ENCODE measurements around the gene ARHGEF33. TPM values are rescaled to one million over a fixed set of nuclear protein-coding genes. Genes with fewer than 3 reads are reported as not detected.

The ARHGEF33 gene
- polyA plus RNA-seq, 1 experiment = 0.32 TPM

DNA sequence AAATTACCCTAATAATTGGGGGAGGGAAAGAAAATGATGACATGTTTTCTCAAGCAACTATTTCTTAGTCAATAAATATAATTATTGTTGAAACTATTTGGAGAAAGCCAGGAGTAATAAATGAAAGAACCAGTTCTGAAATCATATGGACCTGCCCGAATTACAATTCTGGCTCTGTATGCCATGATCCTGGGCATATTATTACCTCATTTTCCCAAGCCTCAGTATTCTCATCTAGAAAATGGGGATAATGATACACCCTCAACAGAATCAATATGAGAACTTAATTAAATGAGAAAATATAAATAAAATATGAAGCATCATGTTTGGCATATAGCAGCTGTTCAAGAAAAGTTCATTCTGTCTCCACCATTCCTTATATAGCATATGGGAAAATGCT is 22.9 kb downstream of the ARHGEF33 start:
- no peak overlapping the region for H3K27ac ChIP-seq (ENCODE audit: low read depth, low read length)
- H3K4me3 ChIP-seq (ENCODE audit: low read depth, low read length) = no peak overlapping the region
- H3K9me3 ChIP-seq (ENCODE audit: control insufficient read depth, insufficient read depth, low read length) = no peaks in the 10 kb centered on the region
- DNase-seq (ENCODE audit: low read depth, low spot score) = no peak
- CTCF ChIA-PET = interaction anchor here (0.7 to 1.7 kb wide), 3 partner anchors 17 to 402 kb away, joined by 4 to 9 read pairs (median 5); no protein-coding TSS in a partner anchor
- no peaks in the 10 kb centered on the region for H3K27me3 ChIP-seq (ENCODE audit: control insufficient read depth, insufficient read depth, low read length)
- POLR2A ChIA-PET = no interaction called here
- TF ChIP-seq, protein P1, sequence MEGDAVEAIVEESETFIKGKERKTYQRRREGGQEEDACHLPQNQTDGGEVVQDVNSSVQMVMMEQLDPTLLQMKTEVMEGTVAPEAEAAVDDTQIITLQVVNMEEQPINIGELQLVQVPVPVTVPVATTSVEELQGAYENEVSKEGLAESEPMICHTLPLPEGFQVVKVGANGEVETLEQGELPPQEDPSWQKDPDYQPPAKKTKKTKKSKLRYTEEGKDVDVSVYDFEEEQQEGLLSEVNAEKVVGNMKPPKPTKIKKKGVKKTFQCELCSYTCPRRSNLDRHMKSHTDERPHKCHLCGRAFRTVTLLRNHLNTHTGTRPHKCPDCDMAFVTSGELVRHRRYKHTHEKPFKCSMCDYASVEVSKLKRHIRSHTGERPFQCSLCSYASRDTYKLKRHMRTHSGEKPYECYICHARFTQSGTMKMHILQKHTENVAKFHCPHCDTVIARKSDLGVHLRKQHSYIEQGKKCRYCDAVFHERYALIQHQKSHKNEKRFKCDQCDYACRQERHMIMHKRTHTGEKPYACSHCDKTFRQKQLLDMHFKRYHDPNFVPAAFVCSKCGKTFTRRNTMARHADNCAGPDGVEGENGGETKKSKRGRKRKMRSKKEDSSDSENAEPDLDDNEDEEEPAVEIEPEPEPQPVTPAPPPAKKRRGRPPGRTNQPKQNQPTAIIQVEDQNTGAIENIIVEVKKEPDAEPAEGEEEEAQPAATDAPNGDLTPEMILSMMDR (IDR thresholded peaks at IDR 0.05; ENCODE audit: low read depth, low read length) = no peak

DNA sequence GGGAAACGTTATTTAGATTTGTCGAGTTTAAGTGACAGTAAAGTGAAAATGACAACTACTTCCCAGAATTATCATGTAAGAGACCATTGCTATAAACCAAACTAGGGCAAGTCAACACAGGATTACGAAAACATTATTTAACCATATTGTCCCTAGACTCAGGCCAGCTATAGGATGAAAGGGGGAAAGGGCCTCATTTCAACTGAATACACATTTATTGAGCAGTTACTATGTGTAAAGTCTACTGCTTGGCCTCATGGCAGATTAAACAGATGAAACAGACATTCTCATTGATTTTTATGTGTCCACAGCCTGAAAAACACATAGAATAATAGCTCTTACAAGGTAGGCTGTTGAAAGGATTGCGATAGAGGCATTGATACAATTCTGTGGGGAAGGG is 32.7 kb downstream of the ARHGEF33 start:
- no peak overlapping the region for H3K27ac ChIP-seq (ENCODE audit: low read depth, low read length)
- no peak overlapping the region for H3K4me3 ChIP-seq (ENCODE audit: low read depth, low read length)
- POLR2A ChIA-PET = no interaction called here
- H3K9me3 ChIP-seq (ENCODE audit: control insufficient read depth, insufficient read depth, low read length) = no peaks in the 10 kb centered on the region
- CTCF ChIA-PET = no interaction called here
- TF ChIP-seq, protein P1 (IDR thresholded peaks at IDR 0.05; ENCODE audit: low read depth, low read length) = no peak
- H3K27me3 ChIP-seq (ENCODE audit: control insufficient read depth, insufficient read depth, low read length) = peaks cover 9% of the 10 kb centered on the region
- DNase-seq (ENCODE audit: low read depth, low spot score) = no peak

DNA sequence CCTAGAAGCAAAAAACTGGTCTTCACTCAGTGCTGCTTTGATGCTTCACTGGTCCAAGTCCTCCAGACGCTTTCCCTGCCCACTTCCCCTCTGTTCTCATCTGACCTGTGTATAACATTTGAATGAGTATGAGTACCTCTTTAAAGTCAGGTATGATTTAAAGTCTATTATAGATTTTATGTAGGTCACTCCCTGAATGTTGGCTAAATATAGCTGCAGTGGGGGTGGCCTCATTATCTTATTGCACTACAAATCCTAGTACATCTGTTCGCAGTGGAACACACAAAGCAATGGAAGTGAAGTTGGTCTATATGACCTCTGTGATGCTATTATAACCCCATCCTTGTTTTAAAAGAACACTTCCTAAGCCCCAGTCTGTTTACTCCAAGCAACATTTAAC is 33.2 kb downstream of the ARHGEF33 start:
- no peak for DNase-seq (ENCODE audit: low read depth, low spot score)
- H3K27ac ChIP-seq (ENCODE audit: low read depth, low read length) = no peak overlapping the region
- ChIA-PET CTCF (interaction anchor here (1.2 kb wide), 1 partner anchor 24 kb away, joined by 3 read pairs; no protein-coding TSS in a partner anchor), POLR2A (no interaction called here)
- H3K27me3 ChIP-seq (ENCODE audit: control insufficient read depth, insufficient read depth, low read length) = peaks cover 9% of the 10 kb centered on the region
- no peak overlapping the region for H3K4me3 ChIP-seq (ENCODE audit: low read depth, low read length)
- no peaks in the 10 kb centered on the region for H3K9me3 ChIP-seq (ENCODE audit: control insufficient read depth, insufficient read depth, low read length)
- TF ChIP-seq, protein P1 (IDR thresholded peaks at IDR 0.05; ENCODE audit: low read depth, low read length) = no peak

DNA sequence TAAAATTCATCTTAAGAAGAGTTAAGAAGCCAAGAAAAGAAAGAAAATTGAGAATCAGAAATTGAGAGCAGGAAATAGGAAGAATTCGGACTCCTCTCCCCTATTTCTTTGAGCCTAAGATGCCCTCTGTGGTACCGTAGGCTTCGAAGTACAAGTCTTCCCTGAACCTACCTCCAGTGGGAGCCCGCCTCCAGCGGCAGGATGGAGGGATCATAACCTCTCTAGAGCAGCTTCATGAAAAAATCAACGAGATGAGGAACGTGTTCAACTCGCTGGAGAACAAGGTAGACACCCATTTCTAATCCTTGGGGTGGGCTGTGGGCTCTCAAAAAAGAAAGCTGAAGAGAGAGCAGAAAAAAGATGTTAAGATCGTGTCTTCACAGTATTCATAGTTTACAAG is 36.3 kb downstream of the ARHGEF33 start:
- ChIA-PET CTCF (no interaction called here), POLR2A (no interaction called here)
- TF ChIP-seq, protein P1 (IDR thresholded peaks at IDR 0.05; ENCODE audit: low read depth, low read length) = no peak
- H3K27ac ChIP-seq (ENCODE audit: low read depth, low read length) = no peak overlapping the region
- peaks cover 9% of the 10 kb centered on the region for H3K27me3 ChIP-seq (ENCODE audit: control insufficient read depth, insufficient read depth, low read length)
- no peak for DNase-seq (ENCODE audit: low read depth, low spot score)
- no peaks in the 10 kb centered on the region for H3K9me3 ChIP-seq (ENCODE audit: control insufficient read depth, insufficient read depth, low read length)
- H3K4me3 ChIP-seq (ENCODE audit: low read depth, low read length) = no peak overlapping the region

DNA sequence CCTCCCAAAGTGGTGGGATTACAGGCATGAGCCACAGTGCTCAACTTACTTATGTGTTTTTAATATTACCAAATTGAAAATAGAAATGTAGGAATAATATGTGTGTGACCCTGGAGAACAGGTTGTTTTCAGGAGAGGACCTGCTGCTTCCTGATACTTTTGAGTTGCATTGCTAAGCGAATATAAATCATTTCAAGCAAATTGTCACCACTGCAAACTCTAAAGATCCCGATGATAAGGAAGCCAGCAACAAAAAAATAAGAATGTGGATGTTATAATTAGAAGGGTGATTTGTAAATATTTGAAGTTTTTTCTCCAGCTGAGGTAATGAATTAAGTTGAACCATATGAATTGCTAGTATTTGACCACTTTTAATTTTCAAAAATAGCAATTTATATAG is 40.9 kb downstream of the ARHGEF33 start:
- Histone ChIP-seq H3K9me3 (ENCODE audit: control insufficient read depth, insufficient read depth, low read length) (no peaks in the 10 kb centered on the region), H3K27ac (ENCODE audit: low read depth, low read length) (no peak overlapping the region), H3K27me3 (ENCODE audit: control insufficient read depth, insufficient read depth, low read length) (no peaks in the 10 kb centered on the region), H3K4me3 (ENCODE audit: low read depth, low read length) (no peak overlapping the region)
- no peak for DNase-seq (ENCODE audit: low read depth, low spot score)
- ChIA-PET CTCF (interaction anchor here (2.5 kb wide), 1 partner anchor 17 kb away, joined by 11 read pairs; no protein-coding TSS in a partner anchor), POLR2A (no interaction called here)
- TF ChIP-seq, protein P1 (IDR thresholded peaks at IDR 0.05; ENCODE audit: low read depth, low read length) = no peak
